Measurements from ENCODE around the gene UBR4. TPM values are rescaled to one million over a fixed set of nuclear protein-coding genes. Genes with fewer than 3 reads are reported as not detected.

The UBR4 gene
- total RNA-seq, 1 experiment from 2014 or later = 107 TPM

- Histone ChIP-seq H3K9me3 (ENCODE audit: control insufficient read depth in 1 of 2, insufficient read depth in 1 of 2, low read depth in 1 of 2, low read length in 2 of 2) (no peaks in the 10 kb centered on the region), H3K9me2 (ENCODE audit: insufficient read depth) (no peaks in the 10 kb centered on the region), H3K4me2 (ENCODE audit: low read length) (no peak overlapping the region), H3K36me3 (ENCODE audit: control insufficient read depth in 1 of 2, insufficient read depth in 2 of 2, low read length in 2 of 2) (no peaks in the 10 kb centered on the region), H3K79me2 (ENCODE audit: insufficient read depth, low read length) (no peaks in the 10 kb centered on the region), H3K27ac (ENCODE audit: low read depth, low read length) (no peak overlapping the region), H4K20me1 (ENCODE audit: insufficient read depth) (no peaks in the 10 kb centered on the region), H3K9ac (ENCODE audit: low read length) (no peak overlapping the region), H3K4me1 (ENCODE audit: control insufficient read depth in 1 of 2, insufficient read depth in 2 of 2, low read length in 2 of 2) (peaks cover 0 to 18% of the 10 kb centered on the region in 2 experiments; a peak in 1 of 4 replicates), H3K4me3 (replicated peaks in 1 of 2; ENCODE audit: low read depth in 1 of 2, low read length in 2 of 2) (no peak overlapping the region), H2AFZ (ENCODE audit: low read depth, low read length, poor library complexity, severe bottlenecking) (no peak overlapping the region), H3K27me3 (ENCODE audit: insufficient read depth, low read length) (no peaks in the 10 kb centered on the region)
- intact Hi-C loops (cut with micrococcal nuclease) = no loop called here
- TF ChIP-seq SP1 (IDR thresholded peaks at IDR 0.05; ENCODE audit: low read depth) (no peak), CBX3 (IDR thresholded peaks at IDR 0.05; ENCODE audit: low read depth) (no peak), RAD21 (IDR thresholded peaks at IDR 0.05; ENCODE audit: low read depth) (no peak), JUND (IDR thresholded peaks at IDR 0.05) (no peak), ELF1 (IDR thresholded peaks at IDR 0.05; ENCODE audit: borderline replicate concordance, low read depth) (no peak), REST (IDR thresholded peaks at IDR 0.05; ENCODE audit: low read depth) (no peak), TCF7L2 (IDR thresholded peaks at IDR 0.05; ENCODE audit: borderline replicate concordance, extremely low read depth, insufficient read depth, insufficient read length) (no peak), ZFX (IDR thresholded peaks at IDR 0.05) (no peak), ATF3 (IDR thresholded peaks at IDR 0.05) (no peak), YY1 (IDR thresholded peaks at IDR 0.05; ENCODE audit: extremely low read depth, insufficient replicate concordance, low read depth, low read length) (no peak), CTCF (IDR thresholded peaks at IDR 0.05 in 2 of 3, conservative IDR thresholded peaks at IDR 0.05 in 1 of 3; ENCODE audit: borderline replicate concordance in 1 of 3, insufficient read depth in 1 of 3, low read depth in 2 of 3, low read length in 2 of 3) (no peak), EGR1 (IDR thresholded peaks at IDR 0.05; ENCODE audit: low read depth) (no peak), EZH2 (IDR thresholded peaks at IDR 0.05) (no peak), SIN3A (IDR thresholded peaks at IDR 0.05; ENCODE audit: low read depth) (no peak), CEBPB (IDR thresholded peaks at IDR 0.05; ENCODE audit: low read depth) (no peak)
- CTCF ChIA-PET = no interaction called here
- POLR2A ChIA-PET = no interaction called here
- no peak for ATAC-seq
- no peak for DNase-seq (ENCODE audit: low read depth, low spot score)
- RAD21 ChIA-PET (ENCODE audit: low non-redundant PET in 1 of 2, low total read pairs in 2 of 2, uncharacterized antibody in 2 of 2, unreplicated experiment in 2 of 2) = no interaction called here
- no TSS peak for BruUV-seq (replicated peaks)
Observed at GRCh38 chr1:19032413-19032695, 177.7 kb downstream of the UBR4 start.

Measured in HCT116 (cell line).